HepG2 (cell line): ENCODE results near the gene RPLP2. TPM values are rescaled to one million over a fixed set of nuclear protein-coding genes. Genes with fewer than 3 reads are reported as not detected.
A peak's percentile ranks its signal among the peaks of the same experiment; 100 is the strongest.

ENCODE experiments used
- FIP1L1 ChIP-seq: fragments of 200-400 bp; formaldehyde crosslinking; IDR thresholded peaks from 2 replicates; pipeline ENCODE4 v1.6.1; 2018; ENCODE audit warnings: low read depth, mild to moderate bottlenecking, low read length, moderate library complexity, borderline replicate concordance; ENCODE audit not compliant: insufficient read depth
- KAT8 ChIP-seq: IDR thresholded peaks from 2 replicates; pipeline ENCODE4 v1.6.1; 2016; ENCODE audit warnings: missing genetic modification reagents, missing compliant biosample characterization
- ZC3H4 ChIP-seq: sonication (generic); formaldehyde crosslinking; IDR thresholded peaks from 2 replicates; pipeline ENCODE4 v1.4.0; 2020; ENCODE audit warnings: missing genetic modification reagents, borderline replicate concordance
- ZMAT3 ChIP-seq: sonication (generic); formaldehyde crosslinking; conservative IDR thresholded peaks from 2 replicates; pipeline ENCODE4 v1.7.0; 2021; ENCODE audit warnings: missing genetic modification reagents
- polyA plus RNA-seq, 8 experiments: library from polyadenylated mRNA; depleted of rRNA in 3 of 8; stranded (reverse) in 7 of 8; unstranded in 1 of 8; fragments of >200 nt; fragmentation: Illumina TruSeq in 4 of 8; extraction: Trizol in 4 of 8; gene quantifications; 2 replicates each; pipeline versions ENCODE4 v1.2.1 to v1.2.3, GENCODE V29; 2011 to 2016; ENCODE audit warnings: low read depth in 4 of 8, missing spikeins in 1 of 8, mixed read lengths in 1 of 8; ENCODE audit not compliant: insufficient read depth in 1 of 8
- total RNA-seq, 5 experiments: library from RNA; depleted of rRNA; stranded (reverse); fragments of >200 nt; fragmentation: Illumina TruSeq; extraction: Trizol; gene quantifications; 2 replicates each; pipeline ENCODE4 v1.2.3, GENCODE V29; 2016; ENCODE audit warnings: low read depth in 1 of 5
- TF ChIP-seq, protein P1 (sequence below): sonication (generic); formaldehyde crosslinking; IDR thresholded peaks from 2 replicates; pipeline ENCODE4 v1.8.0; 2022; ENCODE audit warnings: missing genetic modification reagents, mild to moderate bottlenecking, moderate library complexity, borderline replicate concordance
- TF ChIP-seq, protein P2 (sequence below): sonication (generic); formaldehyde crosslinking; IDR thresholded peaks from 2 replicates; pipeline ENCODE4 v1.4.0; 2020; ENCODE audit warnings: missing genetic modification reagents
- TF ChIP-seq, protein P3 (sequence below): sonication (generic); formaldehyde crosslinking; IDR thresholded peaks from 2 replicates; pipeline ENCODE4 v1.4.0; 2020; ENCODE audit warnings: missing genetic modification reagents
- TF ChIP-seq, protein P4 (sequence below): sonication (generic); formaldehyde crosslinking; IDR thresholded peaks from 2 replicates; pipeline ENCODE4 v1.4.0; 2020; ENCODE audit warnings: mild to moderate bottlenecking, missing genetic modification reagents
- TF ChIP-seq, protein P5 (sequence below): sonication (generic); formaldehyde crosslinking; IDR thresholded peaks from 2 replicates; pipeline ENCODE4 v1.4.0; 2020; ENCODE audit warnings: mild to moderate bottlenecking, missing genetic modification reagents
- TF ChIP-seq, protein P6 (sequence below): sonication (generic); formaldehyde crosslinking; IDR thresholded peaks from 2 replicates; pipeline ENCODE4 v1.5.1; 2020; ENCODE audit warnings: mild to moderate bottlenecking, missing genetic modification reagents, moderate library complexity
- TF ChIP-seq, protein P7 (sequence below): sonication (generic); formaldehyde crosslinking; IDR thresholded peaks from 2 replicates; pipeline ENCODE4 v1.8.1; 2023; ENCODE audit warnings: mild to moderate bottlenecking, missing genetic modification reagents

The RPLP2 gene
- total and polyA plus RNA-seq, 2 of the 13 experiments (the other 11 are each of a cell fraction or from before 2014, with no cell fraction given): 978 to 2,106 TPM

DNA sequence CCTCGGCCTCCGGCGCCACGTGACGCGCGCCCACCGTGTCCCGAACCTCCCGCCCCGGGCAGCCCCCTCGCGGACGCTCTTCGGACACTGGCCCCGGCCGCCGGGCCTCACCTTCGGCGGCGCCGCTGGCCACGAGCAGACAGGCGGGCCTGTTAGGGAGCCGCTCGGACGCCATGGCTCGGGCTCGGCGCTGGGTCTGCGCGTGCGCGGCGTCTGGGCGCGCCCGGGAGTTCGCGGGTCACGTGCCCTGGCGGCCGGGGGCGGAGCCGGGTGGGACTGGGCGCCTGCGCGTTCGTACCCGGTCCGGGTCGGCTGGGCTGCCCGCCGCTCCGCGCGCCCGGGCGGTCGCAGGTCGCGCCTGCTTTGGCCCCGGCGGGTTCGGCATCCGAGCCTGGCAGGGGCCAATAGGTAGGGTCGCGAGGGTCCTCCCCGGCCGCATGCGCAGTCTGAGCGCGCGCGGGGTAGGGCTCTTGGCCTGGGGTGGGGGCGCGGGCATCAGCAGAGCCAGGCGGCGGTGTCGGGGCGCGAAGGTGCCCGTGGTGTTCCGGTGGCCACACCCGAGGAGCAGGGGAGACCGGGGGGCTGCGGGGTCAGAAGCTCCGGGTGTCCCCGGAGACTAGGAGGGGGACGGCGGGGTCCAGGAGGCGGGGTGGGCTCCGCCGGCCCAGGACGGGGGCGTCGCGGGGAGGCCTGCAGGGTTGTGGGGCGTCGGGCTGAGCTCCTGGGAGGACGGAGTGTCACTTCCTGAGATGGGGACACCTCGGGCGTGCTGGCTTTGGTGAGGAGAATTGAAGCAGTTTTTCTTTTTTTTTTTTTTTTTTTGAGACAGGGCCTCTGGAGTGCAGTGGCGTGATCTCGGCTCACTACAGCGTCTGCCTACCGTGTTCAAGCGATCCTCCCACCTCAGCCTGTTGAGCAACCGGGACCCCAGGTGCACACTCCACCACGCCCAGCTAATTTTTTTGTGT lies 32.2 kb upstream of the RPLP2 start, which contains the start of gene GATD1 (continued):
- TF ChIP-seq, protein P1, sequence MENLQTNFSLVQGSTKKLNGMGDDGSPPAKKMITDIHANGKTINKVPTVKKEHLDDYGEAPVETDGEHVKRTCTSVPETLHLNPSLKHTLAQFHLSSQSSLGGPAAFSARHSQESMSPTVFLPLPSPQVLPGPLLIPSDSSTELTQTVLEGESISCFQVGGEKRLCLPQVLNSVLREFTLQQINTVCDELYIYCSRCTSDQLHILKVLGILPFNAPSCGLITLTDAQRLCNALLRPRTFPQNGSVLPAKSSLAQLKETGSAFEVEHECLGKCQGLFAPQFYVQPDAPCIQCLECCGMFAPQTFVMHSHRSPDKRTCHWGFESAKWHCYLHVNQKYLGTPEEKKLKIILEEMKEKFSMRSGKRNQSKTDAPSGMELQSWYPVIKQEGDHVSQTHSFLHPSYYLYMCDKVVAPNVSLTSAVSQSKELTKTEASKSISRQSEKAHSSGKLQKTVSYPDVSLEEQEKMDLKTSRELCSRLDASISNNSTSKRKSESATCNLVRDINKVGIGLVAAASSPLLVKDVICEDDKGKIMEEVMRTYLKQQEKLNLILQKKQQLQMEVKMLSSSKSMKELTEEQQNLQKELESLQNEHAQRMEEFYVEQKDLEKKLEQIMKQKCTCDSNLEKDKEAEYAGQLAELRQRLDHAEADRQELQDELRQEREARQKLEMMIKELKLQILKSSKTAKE (CRISPR knock-in tag): no peak
- no peak for TF ChIP-seq ZC3H4 (CRISPR knock-in tag)
- TF ChIP-seq, protein P2, sequence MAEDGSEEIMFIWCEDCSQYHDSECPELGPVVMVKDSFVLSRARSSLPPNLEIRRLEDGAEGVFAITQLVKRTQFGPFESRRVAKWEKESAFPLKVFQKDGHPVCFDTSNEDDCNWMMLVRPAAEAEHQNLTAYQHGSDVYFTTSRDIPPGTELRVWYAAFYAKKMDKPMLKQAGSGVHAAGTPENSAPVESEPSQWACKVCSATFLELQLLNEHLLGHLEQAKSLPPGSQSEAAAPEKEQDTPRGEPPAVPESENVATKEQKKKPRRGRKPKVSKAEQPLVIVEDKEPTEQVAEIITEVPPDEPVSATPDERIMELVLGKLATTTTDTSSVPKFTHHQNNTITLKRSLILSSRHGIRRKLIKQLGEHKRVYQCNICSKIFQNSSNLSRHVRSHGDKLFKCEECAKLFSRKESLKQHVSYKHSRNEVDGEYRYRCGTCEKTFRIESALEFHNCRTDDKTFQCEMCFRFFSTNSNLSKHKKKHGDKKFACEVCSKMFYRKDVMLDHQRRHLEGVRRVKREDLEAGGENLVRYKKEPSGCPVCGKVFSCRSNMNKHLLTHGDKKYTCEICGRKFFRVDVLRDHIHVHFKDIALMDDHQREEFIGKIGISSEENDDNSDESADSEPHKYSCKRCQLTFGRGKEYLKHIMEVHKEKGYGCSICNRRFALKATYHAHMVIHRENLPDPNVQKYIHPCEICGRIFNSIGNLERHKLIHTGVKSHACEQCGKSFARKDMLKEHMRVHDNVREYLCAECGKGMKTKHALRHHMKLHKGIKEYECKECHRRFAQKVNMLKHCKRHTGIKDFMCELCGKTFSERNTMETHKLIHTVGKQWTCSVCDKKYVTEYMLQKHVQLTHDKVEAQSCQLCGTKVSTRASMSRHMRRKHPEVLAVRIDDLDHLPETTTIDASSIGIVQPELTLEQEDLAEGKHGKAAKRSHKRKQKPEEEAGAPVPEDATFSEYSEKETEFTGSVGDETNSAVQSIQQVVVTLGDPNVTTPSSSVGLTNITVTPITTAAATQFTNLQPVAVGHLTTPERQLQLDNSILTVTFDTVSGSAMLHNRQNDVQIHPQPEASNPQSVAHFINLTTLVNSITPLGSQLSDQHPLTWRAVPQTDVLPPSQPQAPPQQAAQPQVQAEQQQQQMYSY (CRISPR knock-in tag): no peak
- 0 out of 2 replicates have a peak, but pooled peaks have one; percentile 62 for TF ChIP-seq ZMAT3
- TF ChIP-seq, protein P3, sequence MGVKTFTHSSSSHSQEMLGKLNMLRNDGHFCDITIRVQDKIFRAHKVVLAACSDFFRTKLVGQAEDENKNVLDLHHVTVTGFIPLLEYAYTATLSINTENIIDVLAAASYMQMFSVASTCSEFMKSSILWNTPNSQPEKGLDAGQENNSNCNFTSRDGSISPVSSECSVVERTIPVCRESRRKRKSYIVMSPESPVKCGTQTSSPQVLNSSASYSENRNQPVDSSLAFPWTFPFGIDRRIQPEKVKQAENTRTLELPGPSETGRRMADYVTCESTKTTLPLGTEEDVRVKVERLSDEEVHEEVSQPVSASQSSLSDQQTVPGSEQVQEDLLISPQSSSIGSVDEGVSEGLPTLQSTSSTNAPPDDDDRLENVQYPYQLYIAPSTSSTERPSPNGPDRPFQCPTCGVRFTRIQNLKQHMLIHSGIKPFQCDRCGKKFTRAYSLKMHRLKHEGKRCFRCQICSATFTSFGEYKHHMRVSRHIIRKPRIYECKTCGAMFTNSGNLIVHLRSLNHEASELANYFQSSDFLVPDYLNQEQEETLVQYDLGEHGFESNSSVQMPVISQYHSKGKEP (CRISPR knock-in tag): no peak
- TF ChIP-seq, protein P4, sequence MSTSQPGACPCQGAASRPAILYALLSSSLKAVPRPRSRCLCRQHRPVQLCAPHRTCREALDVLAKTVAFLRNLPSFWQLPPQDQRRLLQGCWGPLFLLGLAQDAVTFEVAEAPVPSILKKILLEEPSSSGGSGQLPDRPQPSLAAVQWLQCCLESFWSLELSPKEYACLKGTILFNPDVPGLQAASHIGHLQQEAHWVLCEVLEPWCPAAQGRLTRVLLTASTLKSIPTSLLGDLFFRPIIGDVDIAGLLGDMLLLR: peak; percentile 36; the same call in 1 of the 2 replicates
- no peak; the same call in 1 of the 2 replicates for TF ChIP-seq KAT8 (CRISPR knock-in tag)
- TF ChIP-seq, protein P5, sequence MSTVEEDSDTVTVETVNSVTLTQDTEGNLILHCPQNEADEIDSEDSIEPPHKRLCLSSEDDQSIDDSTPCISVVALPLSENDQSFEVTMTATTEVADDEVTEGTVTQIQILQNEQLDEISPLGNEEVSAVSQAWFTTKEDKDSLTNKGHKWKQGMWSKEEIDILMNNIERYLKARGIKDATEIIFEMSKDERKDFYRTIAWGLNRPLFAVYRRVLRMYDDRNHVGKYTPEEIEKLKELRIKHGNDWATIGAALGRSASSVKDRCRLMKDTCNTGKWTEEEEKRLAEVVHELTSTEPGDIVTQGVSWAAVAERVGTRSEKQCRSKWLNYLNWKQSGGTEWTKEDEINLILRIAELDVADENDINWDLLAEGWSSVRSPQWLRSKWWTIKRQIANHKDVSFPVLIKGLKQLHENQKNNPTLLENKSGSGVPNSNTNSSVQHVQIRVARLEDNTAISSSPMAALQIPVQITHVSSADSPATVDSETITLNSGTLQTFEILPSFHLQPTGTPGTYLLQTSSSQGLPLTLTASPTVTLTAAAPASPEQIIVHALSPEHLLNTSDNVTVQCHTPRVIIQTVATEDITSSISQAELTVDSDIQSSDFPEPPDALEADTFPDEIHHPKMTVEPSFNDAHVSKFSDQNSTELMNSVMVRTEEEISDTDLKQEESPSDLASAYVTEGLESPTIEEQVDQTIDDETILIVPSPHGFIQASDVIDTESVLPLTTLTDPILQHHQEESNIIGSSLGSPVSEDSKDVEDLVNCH (CRISPR knock-in tag): no peak
- TF ChIP-seq FIP1L1: no peak
- TF ChIP-seq, protein P6, sequence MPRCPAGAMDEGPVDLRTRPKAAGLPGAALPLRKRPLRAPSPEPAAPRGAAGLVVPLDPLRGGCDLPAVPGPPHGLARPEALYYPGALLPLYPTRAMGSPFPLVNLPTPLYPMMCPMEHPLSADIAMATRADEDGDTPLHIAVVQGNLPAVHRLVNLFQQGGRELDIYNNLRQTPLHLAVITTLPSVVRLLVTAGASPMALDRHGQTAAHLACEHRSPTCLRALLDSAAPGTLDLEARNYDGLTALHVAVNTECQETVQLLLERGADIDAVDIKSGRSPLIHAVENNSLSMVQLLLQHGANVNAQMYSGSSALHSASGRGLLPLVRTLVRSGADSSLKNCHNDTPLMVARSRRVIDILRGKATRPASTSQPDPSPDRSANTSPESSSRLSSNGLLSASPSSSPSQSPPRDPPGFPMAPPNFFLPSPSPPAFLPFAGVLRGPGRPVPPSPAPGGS (CRISPR knock-in tag): peak; percentile 73; the same call in 1 of the 2 replicates
- TF ChIP-seq, protein P7, sequence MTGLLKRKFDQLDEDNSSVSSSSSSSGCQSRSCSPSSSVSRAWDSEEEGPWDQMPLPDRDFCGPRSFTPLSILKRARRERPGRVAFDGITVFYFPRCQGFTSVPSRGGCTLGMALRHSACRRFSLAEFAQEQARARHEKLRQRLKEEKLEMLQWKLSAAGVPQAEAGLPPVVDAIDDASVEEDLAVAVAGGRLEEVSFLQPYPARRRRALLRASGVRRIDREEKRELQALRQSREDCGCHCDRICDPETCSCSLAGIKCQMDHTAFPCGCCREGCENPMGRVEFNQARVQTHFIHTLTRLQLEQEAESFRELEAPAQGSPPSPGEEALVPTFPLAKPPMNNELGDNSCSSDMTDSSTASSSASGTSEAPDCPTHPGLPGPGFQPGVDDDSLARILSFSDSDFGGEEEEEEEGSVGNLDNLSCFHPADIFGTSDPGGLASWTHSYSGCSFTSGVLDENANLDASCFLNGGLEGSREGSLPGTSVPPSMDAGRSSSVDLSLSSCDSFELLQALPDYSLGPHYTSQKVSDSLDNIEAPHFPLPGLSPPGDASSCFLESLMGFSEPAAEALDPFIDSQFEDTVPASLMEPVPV (CRISPR knock-in tag): no peak
